Neural cell (in vitro differentiated cells): ENCODE data around the gene AFF3. TPM values are rescaled to one million over a fixed set of nuclear protein-coding genes. Genes with fewer than 3 reads are reported as not detected.

ENCODE experiments used
- H2AFZ ChIP-seq: fragments of 200-600, 300-800 bp; sonication (generic), shearing (Covaris generic); 2 replicates; pipeline ENCODE4 v1.6.0; 2014; ENCODE audit warnings: low read depth, mild to moderate bottlenecking, antibody characterized with exemption, low read length, moderate library complexity
- H3F3A ChIP-seq: fragments of 200-600 bp; shearing (Covaris generic); 2 replicates; pipeline ENCODE4 v1.6.1; 2016; ENCODE audit warnings: mild to moderate bottlenecking, moderate library complexity, mixed read lengths, antibody characterized with exemption, low read length; ENCODE audit not compliant: insufficient read depth, poor library complexity, severe bottlenecking
- H3K27ac ChIP-seq: fragments of 200-600, 300-800 bp; sonication (generic), shearing (Covaris generic); 2 replicates; pipeline ENCODE4 v1.5.1; 2014; ENCODE audit warnings: mild to moderate bottlenecking, low read length, moderate library complexity
- H3K27me3 ChIP-seq: fragments of 300-800, 200-600 bp; sonication (generic), shearing (Covaris generic); 2 replicates; pipeline ENCODE4 v1.6.0; 2014; ENCODE audit warnings: mild to moderate bottlenecking, low read depth, low read length, moderate library complexity; ENCODE audit not compliant: insufficient read depth
- H3K36me3 ChIP-seq: fragments of 300-800, 200-600 bp; sonication (generic), shearing (Covaris generic); 2 replicates; pipeline ENCODE4 v1.5.1; 2014; ENCODE audit warnings: mild to moderate bottlenecking, antibody characterized with exemption, low read length, moderate library complexity; ENCODE audit not compliant: insufficient read depth
- H3K4me2 ChIP-seq: fragments of 300-800, 200-600 bp; sonication (generic), shearing (Covaris generic); 2 replicates; pipeline ENCODE4 v1.6.0; 2014; ENCODE audit warnings: mild to moderate bottlenecking, low read length
- H3K4me3 ChIP-seq: fragments of 300-800, 200-600 bp; sonication (generic), shearing (Covaris generic); 2 replicates; pipeline ENCODE4 v1.5.1; 2014; ENCODE audit warnings: mild to moderate bottlenecking, low read length, moderate library complexity
- H3K79me2 ChIP-seq: fragments of 200-600 bp; shearing (Covaris generic); replicated peaks from 2 replicates; pipeline ENCODE4 v1.6.0; 2014; ENCODE audit warnings: mild to moderate bottlenecking, low read length, moderate library complexity; ENCODE audit not compliant: insufficient read depth
- H3K9ac ChIP-seq: fragments of 300-800, 200-600 bp; sonication (generic), shearing (Covaris generic); 2 replicates; pipeline ENCODE4 v1.6.1; 2016; ENCODE audit warnings: mild to moderate bottlenecking, low read length, mixed read lengths
- H3K9me2 ChIP-seq: fragments of 200-600 bp; shearing (Covaris generic); 2 replicates; pipeline ENCODE4 v1.6.1; 2016; ENCODE audit warnings: mild to moderate bottlenecking, low read length, mixed read lengths; ENCODE audit not compliant: insufficient read depth
- H3K9me3 ChIP-seq: fragments of 200-600, 300-800 bp; sonication (generic), shearing (Covaris generic); 2 replicates; pipeline ENCODE4 v1.6.1; 2016; ENCODE audit warnings: mild to moderate bottlenecking, mixed run types, low read length, moderate library complexity, mixed read lengths
- H4K20me1 ChIP-seq: fragments of 200-600 bp; shearing (Covaris generic); 2 replicates; pipeline ENCODE4 v1.6.1; 2016; ENCODE audit warnings: mild to moderate bottlenecking, mixed run types; ENCODE audit not compliant: insufficient read depth
- CTCF ChIP-seq: fragments of 450-650 bp; IDR thresholded peaks from 2 replicates; pipeline ENCODE4 v1.5.1; 2014; ENCODE audit warnings: antibody characterized with exemption, mild to moderate bottlenecking, moderate library complexity; ENCODE audit not compliant: poor library complexity, severe bottlenecking
- EP300 ChIP-seq: fragments of 450-650 bp; conservative IDR thresholded peaks from 2 replicates; pipeline ENCODE4 v1.6.1; 2014; ENCODE audit warnings: antibody characterized with exemption, mild to moderate bottlenecking, moderate library complexity; ENCODE audit not compliant: poor library complexity, severe bottlenecking
- EZH2 ChIP-seq: fragments of 200-600, 300-800 bp; shearing (Covaris generic), sonication (generic); IDR thresholded peaks from 2 replicates; pipeline ENCODE4 v1.6.1; 2014; ENCODE audit warnings: antibody characterized with exemption, low read length, borderline replicate concordance, mild to moderate bottlenecking; ENCODE audit not compliant: insufficient read depth, poor library complexity, severe bottlenecking
- MXI1 ChIP-seq: fragments of 450-650 bp; conservative IDR thresholded peaks from 2 replicates; pipeline ENCODE4 v1.6.1; 2014; ENCODE audit warnings: antibody characterized with exemption, mild to moderate bottlenecking; ENCODE audit not compliant: poor library complexity, severe bottlenecking
- POLR2AphosphoS5 ChIP-seq: IDR thresholded peaks from 2 replicates; pipeline ENCODE4 v1.6.1; 2012
- RAD21 ChIP-seq: fragments of 450-650 bp; conservative IDR thresholded peaks from 2 replicates; pipeline ENCODE4 v1.6.1; 2014; ENCODE audit warnings: antibody characterized with exemption, mild to moderate bottlenecking, moderate library complexity
- REST ChIP-seq: IDR thresholded peaks from 2 replicates; pipeline ENCODE4 v1.6.1; 2012; ENCODE audit warnings: borderline replicate concordance
- SMC3 ChIP-seq: fragments of 450-650 bp; conservative IDR thresholded peaks from 2 replicates; pipeline ENCODE4 v1.6.1; 2014; ENCODE audit warnings: antibody characterized with exemption, mild to moderate bottlenecking, moderate library complexity; ENCODE audit not compliant: poor library complexity
- TAF1 ChIP-seq: IDR thresholded peaks from 2 replicates; pipeline ENCODE4 v1.6.1; 2012; ENCODE audit warnings: low read depth
- polyA plus RNA-seq: library from polyadenylated mRNA; depleted of rRNA; stranded (reverse); fragments of >200 nt; gene quantifications from 2 replicates; pipeline ENCODE4 v1.2.3, GENCODE V29; 2014

Gene AFF3
- polyA plus RNA-seq, 1 donor from 2014 or later = 5.1 TPM

- TF ChIP-seq REST (no peak), CTCF (no peak), SMC3 (no peak), RAD21 (no peak), TAF1 (no peak), POLR2AphosphoS5 (no peak)
- Histone ChIP-seq H3K9ac (no peak overlapping the region), H4K20me1 (no peaks in the 10 kb centered on the region), H3K27ac (no peak overlapping the region), H3K4me3 (no peak overlapping the region), H3K36me3 (no peaks in the 10 kb centered on the region), H3K79me2 (no peaks in the 10 kb centered on the region), H3K27me3 (no peaks in the 10 kb centered on the region), H3K9me2 (no peaks in the 10 kb centered on the region), H2AFZ (no peak overlapping the region), H3K4me2 (no peak overlapping the region), H3K9me3 (peaks cover 4% of the 10 kb centered on the region), H3F3A (no peaks in the 10 kb centered on the region)
Observed at GRCh38 chr2:99922664-99923063, 219.7 kb downstream of the AFF3 start.

GRCh38 chr2:99921903-99922302 is 220.5 kb downstream of the AFF3 start:
- H4K20me1 ChIP-seq = no peaks in the 10 kb centered on the region
- H3K4me2 ChIP-seq = no peak overlapping the region
- no peaks in the 10 kb centered on the region for H3K27me3 ChIP-seq
- H3K9me2 ChIP-seq = no peaks in the 10 kb centered on the region
- H3K4me3 ChIP-seq = no peak overlapping the region
- H2AFZ ChIP-seq = no peak overlapping the region
- TF ChIP-seq REST (no peak), POLR2AphosphoS5 (no peak), TAF1 (no peak), RAD21 (no peak), SMC3 (no peak), EZH2 (no peak), MXI1 (no peak), EP300 (no peak), CTCF (no peak)
- H3K79me2 ChIP-seq = no peaks in the 10 kb centered on the region
- H3F3A ChIP-seq = no peaks in the 10 kb centered on the region
- H3K36me3 ChIP-seq = no peaks in the 10 kb centered on the region
- no peak overlapping the region for H3K9ac ChIP-seq
- peaks cover 4% of the 10 kb centered on the region for H3K9me3 ChIP-seq
- H3K27ac ChIP-seq = no peak overlapping the region
